EH (cell line): ENCODE measurements around the gene ERC2.
A peak's percentile ranks its signal among the peaks of the same experiment; 100 is the strongest.
"Not testable (repeated sequence)": the region's sequence is repeated elsewhere in the genome, so short reads cannot be mapped to it uniquely, and the experiment has no call there.

Experiments
- DNase-seq: peaks from one replicate; pipeline ENCODE4 v3.0.0-alpha.2; 2015; ENCODE audit warnings: low read depth

Gene ERC2

GRCh38 chr3:56309465-56309864 is 158.8 kb downstream of the ERC2 start:
- DNase-seq: no peak

- DNase-seq: no peak
Measured at GRCh38 chr3:56308471-56308870, 159.8 kb downstream of the ERC2 start.

DNA sequence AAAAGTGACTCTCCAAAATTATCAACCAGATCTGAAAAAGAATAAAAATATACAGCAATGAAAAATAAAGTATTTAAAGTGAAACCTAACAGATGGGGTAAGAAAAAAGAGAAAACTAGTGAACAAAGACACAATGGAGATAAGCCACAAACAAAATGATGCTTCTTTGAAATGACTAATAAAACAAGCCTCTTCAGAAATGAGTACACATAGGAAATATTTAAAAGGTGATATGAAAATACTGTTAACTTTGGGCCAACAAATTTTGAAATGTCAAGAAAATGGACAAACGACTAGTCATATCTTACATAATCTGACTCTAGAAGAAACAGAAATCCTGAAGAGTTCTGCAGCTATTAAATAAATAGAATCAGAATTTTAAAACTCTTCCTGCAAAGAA is 164.2 kb downstream of the ERC2 start:
- no peak for DNase-seq

- peak; percentile 40 for DNase-seq
Measured at GRCh38 chr3:56303487-56303886, 164.8 kb downstream of the ERC2 start.

DNA sequence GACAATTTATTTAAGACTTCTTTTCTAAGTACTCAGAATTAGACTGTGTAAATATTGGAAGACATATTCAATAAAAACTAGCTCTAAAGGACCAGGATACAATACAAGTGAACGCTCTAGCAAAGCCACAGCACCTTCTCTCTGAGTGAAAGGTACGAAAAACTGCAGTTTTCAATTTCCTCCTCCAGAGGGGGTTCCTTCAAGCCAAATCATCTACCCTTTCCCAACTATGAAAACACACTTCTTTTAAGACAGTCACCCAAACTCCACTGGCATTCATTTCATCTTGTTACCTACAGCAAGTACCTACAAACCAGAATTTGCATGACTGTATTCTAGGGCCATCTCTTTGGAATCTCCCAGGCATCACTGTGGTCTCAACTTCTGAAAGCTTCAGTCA is 165.8 kb downstream of the ERC2 start:
- no peak for DNase-seq

GRCh38 chr3:56297281-56297840 is 170.9 kb downstream of the ERC2 start:
- no peak for DNase-seq

DNA sequence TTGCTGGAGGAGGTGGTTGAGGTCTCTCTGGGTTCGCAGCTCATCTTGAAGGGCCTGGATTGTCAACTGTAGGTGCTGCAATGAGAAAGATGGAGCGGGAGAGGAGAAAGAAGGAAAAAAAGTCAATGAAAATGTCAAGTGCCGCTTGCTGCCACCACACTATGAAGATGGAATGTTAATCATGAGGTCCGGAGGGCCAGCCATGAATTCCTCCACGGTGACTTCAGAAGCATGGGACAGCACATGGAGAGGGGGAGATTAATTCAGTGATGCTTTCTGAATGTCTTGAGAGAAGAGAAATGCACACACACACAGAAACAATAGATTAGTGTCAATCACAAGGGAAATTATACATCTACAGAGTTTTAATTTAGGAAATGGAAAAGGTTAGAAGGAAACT is 171.9 kb downstream of the ERC2 start:
- DNase-seq: no peak

GRCh38 chr3:56295161-56295560 is 173.1 kb downstream of the ERC2 start:
- no peak for DNase-seq

GRCh38 chr3:56294286-56294685 is 174.0 kb downstream of the ERC2 start:
- no peak for DNase-seq

DNA sequence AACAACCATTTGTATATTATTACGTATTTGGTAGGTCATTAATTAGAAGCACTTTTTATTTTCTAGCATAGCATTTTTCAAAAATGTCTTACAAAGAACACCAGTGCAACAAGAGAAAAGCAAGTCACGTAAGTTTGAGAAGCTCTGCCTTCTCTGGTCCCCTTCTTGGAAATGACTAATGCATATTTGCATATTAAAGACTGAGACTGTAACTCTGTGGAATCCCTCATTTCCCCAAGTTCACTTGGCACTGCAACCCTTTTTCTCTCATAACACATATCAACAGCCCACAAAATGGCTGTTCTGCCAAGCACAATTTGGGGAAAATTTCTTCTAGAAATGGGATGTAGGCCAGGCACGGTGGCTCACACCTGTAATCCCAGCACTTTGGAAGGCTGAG is 176.3 kb downstream of the ERC2 start:
- DNase-seq: no peak

GRCh38 chr3:56291244-56291680 is 177.0 kb downstream of the ERC2 start:
- no peak for DNase-seq

GRCh38 chr3:56290374-56290773 is 177.9 kb downstream of the ERC2 start:
- no peak for DNase-seq

- no peak for DNase-seq
Measured at GRCh38 chr3:56288258-56288657, 180.0 kb downstream of the ERC2 start.

GRCh38 chr3:56282341-56282740 is 185.9 kb downstream of the ERC2 start:
- no peak for DNase-seq

DNA sequence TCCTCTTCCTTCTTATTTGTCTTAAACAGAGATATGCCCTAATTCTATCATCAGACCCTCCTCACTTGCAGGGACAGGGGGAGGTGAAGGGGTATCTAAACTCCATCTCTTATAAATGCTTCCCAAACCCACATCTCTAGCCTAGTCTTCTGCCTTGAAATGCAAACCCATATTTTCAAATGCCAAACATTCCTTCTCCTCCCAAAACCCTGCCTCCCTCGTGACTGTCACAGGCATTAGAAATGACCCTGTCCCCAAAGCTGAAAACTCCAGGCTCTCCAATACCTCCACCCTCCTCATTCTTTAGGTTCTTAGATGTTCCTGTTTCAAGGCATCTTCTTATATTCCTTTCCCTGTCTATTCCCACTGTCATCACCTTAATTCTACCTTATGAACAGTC is 191.0 kb downstream of the ERC2 start:
- no peak for DNase-seq

GRCh38 chr3:56275120-56275519 is 193.1 kb downstream of the ERC2 start:
- no peak for DNase-seq

- peak; percentile 48 for DNase-seq
Measured at GRCh38 chr3:56269755-56270535, 198.3 kb downstream of the ERC2 start.

DNA sequence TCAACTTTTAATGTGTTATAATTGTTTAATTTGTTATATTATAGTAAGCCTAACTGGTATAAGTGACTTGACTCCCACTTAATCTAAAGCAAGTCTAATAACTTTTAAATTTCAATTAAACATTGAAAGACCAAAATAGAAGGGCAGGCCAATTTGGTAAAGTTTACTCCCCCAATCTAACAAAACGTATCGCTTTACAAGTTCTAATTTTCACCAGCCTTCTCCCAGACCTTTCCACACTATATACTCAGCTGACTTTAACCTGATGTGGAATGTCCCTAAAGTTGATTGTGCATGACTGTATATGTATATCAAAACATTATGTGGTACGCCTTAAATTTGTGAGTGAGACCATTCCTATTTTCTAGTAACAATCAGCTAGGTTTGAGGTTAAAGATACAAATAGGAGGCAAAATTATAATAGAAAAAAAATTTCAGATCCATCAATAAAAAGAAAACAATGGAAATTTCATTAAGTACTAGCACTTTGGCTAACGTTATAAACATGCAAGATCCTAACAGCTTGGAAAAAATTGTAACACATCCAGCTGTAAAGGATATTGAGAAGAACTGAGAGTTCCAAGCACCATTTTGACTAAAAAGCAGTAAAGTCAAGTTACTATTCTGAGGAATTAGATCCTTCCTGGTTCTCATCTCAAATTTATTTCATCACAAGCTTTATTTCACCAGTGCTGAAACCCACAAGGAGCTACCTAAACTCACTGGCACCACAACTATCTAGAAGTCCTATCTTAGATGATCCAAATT is 199.5 kb downstream of the ERC2 start:
- DNase-seq: no peak

DNA sequence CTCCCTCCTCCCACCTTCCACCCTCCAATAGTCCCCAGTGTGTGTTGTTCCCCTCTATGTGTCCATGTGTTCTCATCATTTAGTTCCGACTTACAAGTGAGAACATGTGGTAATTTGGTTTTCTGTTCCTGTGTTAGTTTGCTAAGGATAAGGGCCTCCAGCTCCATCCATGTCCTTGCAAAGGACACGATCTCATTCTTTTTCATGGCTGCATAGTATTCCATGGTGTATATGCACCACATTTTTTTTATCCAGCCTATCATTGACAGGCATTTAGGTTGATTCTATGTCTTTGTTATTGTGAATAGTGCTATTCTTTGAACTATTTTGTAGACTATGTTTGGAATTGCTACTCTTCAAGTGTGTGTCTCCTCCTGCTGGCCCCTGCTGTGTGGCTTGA is 206.4 kb downstream of the ERC2 start:
- DNase-seq: not testable (repeated sequence)

- no peak for DNase-seq
Measured at GRCh38 chr3:56260262-56260661, 208.0 kb downstream of the ERC2 start.

DNA sequence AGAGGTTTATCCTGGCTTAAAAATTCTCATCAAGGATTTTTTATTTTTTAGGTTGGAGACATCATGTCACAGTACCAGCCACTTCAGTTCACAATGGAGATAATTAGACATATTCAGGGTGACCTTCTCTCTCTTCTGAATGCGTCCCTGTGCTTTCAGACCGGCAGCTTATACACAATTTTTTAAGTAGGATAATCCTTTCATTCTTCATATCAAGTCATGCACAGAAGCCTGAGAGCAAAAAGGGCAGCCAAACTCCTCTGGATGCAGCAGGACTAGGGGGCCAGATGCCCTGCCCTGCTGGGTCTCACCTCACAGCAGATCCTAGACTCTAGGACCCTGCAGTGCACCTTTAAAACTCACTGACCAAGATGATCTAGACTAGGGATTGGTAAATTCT is 210.4 kb downstream of the ERC2 start:
- DNase-seq: no peak

GRCh38 chr3:56254835-56255234 is 213.4 kb downstream of the ERC2 start:
- DNase-seq: no peak
